ENCODE data around the gene BBX.

The BBX gene

GRCh38 chr3:107660306-107660976 is 137.7 kb downstream of the BBX start:
- DNase-seq, result peak; percentile 58

GRCh38 chr3:107661447-107662123 is 138.8 kb downstream of the BBX start:
- peak; percentile 25 for DNase-seq

- DNase-seq, result peak; percentile 68
Measured at GRCh38 chr3:107662124-107662507, 139.4 kb downstream of the BBX start.

- DNase-seq, result no peak
Measured at GRCh38 chr3:107662586-107662985, 139.8 kb downstream of the BBX start.

- DNase-seq, result peak; percentile 22
Measured at GRCh38 chr3:107663266-107663665, 140.5 kb downstream of the BBX start.

- DNase-seq, result no peak
Measured at GRCh38 chr3:107664614-107665013, 141.9 kb downstream of the BBX start.

- no peak for DNase-seq
Measured at GRCh38 chr3:107665351-107665750, 142.6 kb downstream of the BBX start.

- no peak for DNase-seq
Measured at GRCh38 chr3:107666853-107667252, 144.1 kb downstream of the BBX start.

GRCh38 chr3:107668416-107668815 is 145.7 kb downstream of the BBX start:
- DNase-seq, result no peak

GRCh38 chr3:107668963-107669362 is 146.2 kb downstream of the BBX start:
- no peak for DNase-seq

- no peak for DNase-seq
Measured at GRCh38 chr3:107669669-107670068, 146.9 kb downstream of the BBX start.

GRCh38 chr3:107670986-107671385 is 148.2 kb downstream of the BBX start:
- DNase-seq, result no peak

GRCh38 chr3:107674371-107674770 is 151.6 kb downstream of the BBX start:
- no peak for DNase-seq

GRCh38 chr3:107675233-107675900 is 152.6 kb downstream of the BBX start:
- DNase-seq, result no peak

GRCh38 chr3:107676469-107677309 is 153.9 kb downstream of the BBX start:
- DNase-seq, result no peak

- no peak for DNase-seq
Measured at GRCh38 chr3:107679921-107680320, 157.2 kb downstream of the BBX start.

- DNase-seq, result peak; percentile 44
Measured at GRCh38 chr3:107680698-107681097, 157.9 kb downstream of the BBX start.

GRCh38 chr3:107681396-107681795 is 158.6 kb downstream of the BBX start:
- DNase-seq, result no peak

GRCh38 chr3:107682580-107682979 is 159.8 kb downstream of the BBX start:
- DNase-seq, result no peak

- DNase-seq, result no peak
Measured at GRCh38 chr3:107683447-107683846, 160.7 kb downstream of the BBX start.

- DNase-seq, result no peak
Measured at GRCh38 chr3:107684431-107684925, 161.7 kb downstream of the BBX start.

GRCh38 chr3:107685383-107685782 is 162.6 kb downstream of the BBX start:
- no peak for DNase-seq

GRCh38 chr3:107687056-107687581 is 164.4 kb downstream of the BBX start:
- no peak for DNase-seq
